ENCODE results near the gene BRSK1.

- TF ChIP-seq TAF1 (IDR thresholded peaks at IDR 0.05; ENCODE audit: low read depth) (no peak), EP300 (conservative IDR thresholded peaks at IDR 0.05; ENCODE audit: poor library complexity, severe bottlenecking) (no peak), MXI1 (conservative IDR thresholded peaks at IDR 0.05; ENCODE audit: poor library complexity, severe bottlenecking) (no peak), REST (IDR thresholded peaks at IDR 0.05; ENCODE audit: borderline replicate concordance) (no peak), EZH2 (IDR thresholded peaks at IDR 0.05; ENCODE audit: borderline replicate concordance, insufficient read depth, low read length, poor library complexity, severe bottlenecking) (no peak)
- TF ChIP-seq, protein P1, sequence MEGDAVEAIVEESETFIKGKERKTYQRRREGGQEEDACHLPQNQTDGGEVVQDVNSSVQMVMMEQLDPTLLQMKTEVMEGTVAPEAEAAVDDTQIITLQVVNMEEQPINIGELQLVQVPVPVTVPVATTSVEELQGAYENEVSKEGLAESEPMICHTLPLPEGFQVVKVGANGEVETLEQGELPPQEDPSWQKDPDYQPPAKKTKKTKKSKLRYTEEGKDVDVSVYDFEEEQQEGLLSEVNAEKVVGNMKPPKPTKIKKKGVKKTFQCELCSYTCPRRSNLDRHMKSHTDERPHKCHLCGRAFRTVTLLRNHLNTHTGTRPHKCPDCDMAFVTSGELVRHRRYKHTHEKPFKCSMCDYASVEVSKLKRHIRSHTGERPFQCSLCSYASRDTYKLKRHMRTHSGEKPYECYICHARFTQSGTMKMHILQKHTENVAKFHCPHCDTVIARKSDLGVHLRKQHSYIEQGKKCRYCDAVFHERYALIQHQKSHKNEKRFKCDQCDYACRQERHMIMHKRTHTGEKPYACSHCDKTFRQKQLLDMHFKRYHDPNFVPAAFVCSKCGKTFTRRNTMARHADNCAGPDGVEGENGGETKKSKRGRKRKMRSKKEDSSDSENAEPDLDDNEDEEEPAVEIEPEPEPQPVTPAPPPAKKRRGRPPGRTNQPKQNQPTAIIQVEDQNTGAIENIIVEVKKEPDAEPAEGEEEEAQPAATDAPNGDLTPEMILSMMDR (IDR thresholded peaks at IDR 0.05; ENCODE audit: poor library complexity, severe bottlenecking), result no peak
Observed at GRCh38 chr19:55305491-55305890, 21.7 kb downstream of the BRSK1 start.

All from neural cell (in vitro differentiated cells).